Measurements from ENCODE around the gene PRAMEF33. TPM values are rescaled to one million over a fixed set of nuclear protein-coding genes. Genes with fewer than 3 reads are reported as not detected.
"Not testable (repeated sequence)": the region's sequence is repeated elsewhere in the genome, so short reads cannot be mapped to it uniquely, and the experiment has no call there.

The PRAMEF33 gene, protein sequence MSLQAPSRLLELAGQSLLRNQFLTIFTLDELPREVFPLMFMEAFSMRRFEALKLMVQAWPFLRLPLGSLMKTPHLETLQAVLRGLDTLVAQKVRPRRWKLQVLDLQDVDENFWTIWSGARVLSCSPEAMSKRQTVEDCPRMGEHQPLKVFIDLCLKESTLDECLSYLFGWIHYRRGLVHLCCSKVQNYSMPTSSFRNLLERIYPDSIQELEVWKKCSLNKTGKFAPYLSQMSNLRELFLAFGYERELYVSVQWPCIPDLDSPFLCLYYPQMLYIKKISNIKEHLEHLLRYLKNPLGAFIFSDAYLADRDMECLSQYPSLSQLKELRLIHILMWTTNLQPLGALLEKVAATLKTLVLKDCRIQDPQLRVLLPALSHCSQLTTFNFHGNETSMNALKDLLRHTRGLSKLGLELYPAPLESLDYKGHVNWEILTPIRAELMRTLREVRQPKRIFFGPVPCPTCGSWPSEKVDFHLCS
- total RNA-seq (2021; fragmentation: NEBNext Ultra II Directional; extraction: Animal tissue kit (Norgen Biotek cat#: 25700)), result not detected
- long read RNA-seq, result 0 reads

DNA sequence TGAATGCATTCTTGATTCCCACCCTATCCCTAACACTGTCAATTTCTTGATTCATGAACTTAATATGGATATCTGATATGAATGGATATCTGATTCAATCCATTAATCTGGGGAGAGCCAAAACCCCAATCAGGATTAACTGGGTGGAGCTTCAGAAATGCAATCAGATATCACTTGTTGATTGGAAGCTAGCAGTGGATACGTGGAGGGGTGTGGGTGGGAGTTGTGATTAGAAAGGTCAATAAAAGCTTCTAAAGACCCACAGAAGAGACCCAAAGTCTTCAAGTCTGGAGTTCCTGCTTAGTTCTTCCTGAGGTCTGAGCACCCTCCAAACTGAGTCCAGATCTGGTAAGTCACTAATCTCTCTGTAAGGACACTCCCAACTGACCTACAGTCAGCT lies at the start of gene PRAMEF33:
TSS of gene PRAMEF33 (plus strand) at position 301 of the 400 bp plus-strand sequence. CDS start 2,416 bp downstream, outside the sequence.
- not testable (repeated sequence) for H3K4me3 Mint-ChIP-seq; H3K36me3 Mint-ChIP-seq (ENCODE audit: low read depth); H3K4me1 Mint-ChIP-seq (ENCODE audit: low read depth); H3K27ac Mint-ChIP-seq; H3K27me3 Mint-ChIP-seq (ENCODE audit: insufficient read depth); DNase-seq; H3K9me3 Mint-ChIP-seq

DNA sequence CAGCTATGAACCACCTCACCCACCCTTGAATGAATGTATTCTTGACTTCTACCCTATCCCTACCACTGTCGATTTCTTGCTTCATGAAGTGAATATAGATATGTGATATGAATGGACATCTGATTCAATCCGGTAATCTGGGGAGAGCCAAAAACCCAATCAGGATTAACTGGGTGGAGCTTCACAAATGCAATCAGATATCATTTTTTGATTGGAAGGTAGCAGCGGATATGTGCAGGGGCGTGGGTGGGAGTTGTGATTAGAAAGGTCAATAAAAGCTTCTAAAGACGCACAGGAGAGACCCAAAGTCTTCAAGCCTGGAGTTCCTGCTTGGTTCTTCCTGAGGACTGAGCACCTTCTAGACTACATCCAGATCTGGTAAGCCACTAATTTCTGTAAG lies 49.4 kb upstream of the PRAMEF33 start, which contains the start of gene PRAMEF5:
TSS of gene PRAMEF5 (plus strand) at position 301 of the 400 bp plus-strand sequence. CDS start 5,071 bp downstream, outside the sequence.
- H3K27me3 Mint-ChIP-seq (ENCODE audit: insufficient read depth), result not testable (repeated sequence)

DNA sequence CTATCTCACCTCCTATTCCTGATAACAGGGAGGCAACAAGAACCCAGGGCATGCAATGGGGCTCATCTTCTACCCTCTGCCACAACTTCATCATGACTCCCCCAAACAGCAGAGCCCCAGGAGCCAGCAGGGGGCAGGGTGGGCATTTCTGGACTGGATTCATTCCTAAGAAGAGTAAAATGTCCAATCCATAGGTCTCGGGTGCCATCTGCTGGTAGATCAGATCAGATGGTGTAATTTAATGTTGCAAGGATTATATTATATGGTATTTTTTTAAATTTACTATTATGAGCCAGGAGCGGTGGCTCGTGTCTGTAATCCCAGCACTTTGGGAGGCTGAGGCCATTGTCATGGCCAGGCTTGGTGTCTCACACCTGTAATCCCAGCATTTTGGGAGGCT lies 38.2 kb upstream of the PRAMEF33 start:
- not testable (repeated sequence) for H3K4me1 Mint-ChIP-seq (ENCODE audit: low read depth); H3K36me3 Mint-ChIP-seq (ENCODE audit: low read depth); H3K27me3 Mint-ChIP-seq (ENCODE audit: insufficient read depth); H3K9me3 Mint-ChIP-seq; H3K4me3 Mint-ChIP-seq; H3K27ac Mint-ChIP-seq; DNase-seq

More for the DNA sequence above, 49.4 kb upstream of the PRAMEF33 start, which contains the start of gene PRAMEF5:
- H3K27ac Mint-ChIP-seq; DNase-seq; H3K36me3 Mint-ChIP-seq (ENCODE audit: low read depth); H3K4me1 Mint-ChIP-seq (ENCODE audit: low read depth); H3K9me3 Mint-ChIP-seq; H3K4me3 Mint-ChIP-seq: not testable (repeated sequence)

DNA sequence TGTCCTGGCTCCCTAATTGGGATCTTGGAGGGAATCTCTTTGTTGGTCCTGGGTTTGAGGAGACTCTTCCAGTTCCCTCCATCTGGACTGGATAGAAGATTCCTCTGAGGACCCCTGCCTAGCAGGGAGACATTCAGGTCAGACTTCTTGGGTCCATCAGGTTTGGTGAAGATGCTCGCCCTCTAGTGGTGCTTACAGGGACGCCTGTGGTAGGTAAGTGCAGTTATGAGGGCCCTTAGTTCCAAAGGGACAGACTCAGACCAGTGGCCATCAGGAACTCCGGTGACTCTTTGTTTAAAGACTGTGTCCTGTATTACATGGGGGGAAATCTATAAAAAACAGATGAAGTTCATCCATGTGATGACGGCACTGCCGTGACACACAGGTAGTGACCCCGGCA lies 26.3 kb upstream of the PRAMEF33 start:
- H3K9me3 Mint-ChIP-seq; H3K27ac Mint-ChIP-seq; H3K36me3 Mint-ChIP-seq (ENCODE audit: low read depth); H3K4me3 Mint-ChIP-seq; H3K27me3 Mint-ChIP-seq (ENCODE audit: insufficient read depth); H3K4me1 Mint-ChIP-seq (ENCODE audit: low read depth); DNase-seq: not testable (repeated sequence)

DNA sequence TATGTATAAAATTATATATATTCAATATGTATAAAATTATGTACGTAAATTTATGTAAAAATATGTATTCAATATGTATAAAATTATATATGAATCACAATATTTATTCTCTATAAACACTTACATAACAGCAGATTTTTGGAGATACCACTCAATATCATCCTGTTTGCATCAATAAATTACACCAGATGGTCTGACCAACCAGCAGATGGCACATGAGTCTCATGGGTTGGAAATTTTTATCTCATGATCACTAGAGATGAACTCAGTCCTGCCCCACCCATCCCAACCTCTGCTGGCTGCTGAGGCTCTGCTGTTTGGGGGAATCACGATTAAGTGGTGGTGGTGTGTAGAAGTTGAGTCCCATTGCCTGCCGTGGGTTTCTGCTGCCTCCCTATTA lies 23.7 kb upstream of the PRAMEF33 start:
- TF ChIP-seq, protein P1, sequence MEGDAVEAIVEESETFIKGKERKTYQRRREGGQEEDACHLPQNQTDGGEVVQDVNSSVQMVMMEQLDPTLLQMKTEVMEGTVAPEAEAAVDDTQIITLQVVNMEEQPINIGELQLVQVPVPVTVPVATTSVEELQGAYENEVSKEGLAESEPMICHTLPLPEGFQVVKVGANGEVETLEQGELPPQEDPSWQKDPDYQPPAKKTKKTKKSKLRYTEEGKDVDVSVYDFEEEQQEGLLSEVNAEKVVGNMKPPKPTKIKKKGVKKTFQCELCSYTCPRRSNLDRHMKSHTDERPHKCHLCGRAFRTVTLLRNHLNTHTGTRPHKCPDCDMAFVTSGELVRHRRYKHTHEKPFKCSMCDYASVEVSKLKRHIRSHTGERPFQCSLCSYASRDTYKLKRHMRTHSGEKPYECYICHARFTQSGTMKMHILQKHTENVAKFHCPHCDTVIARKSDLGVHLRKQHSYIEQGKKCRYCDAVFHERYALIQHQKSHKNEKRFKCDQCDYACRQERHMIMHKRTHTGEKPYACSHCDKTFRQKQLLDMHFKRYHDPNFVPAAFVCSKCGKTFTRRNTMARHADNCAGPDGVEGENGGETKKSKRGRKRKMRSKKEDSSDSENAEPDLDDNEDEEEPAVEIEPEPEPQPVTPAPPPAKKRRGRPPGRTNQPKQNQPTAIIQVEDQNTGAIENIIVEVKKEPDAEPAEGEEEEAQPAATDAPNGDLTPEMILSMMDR (IDR thresholded peaks at IDR 0.05), result 0 out of 2 replicates have a peak, but pooled peaks have one; percentile 23
- H3K4me3 Mint-ChIP-seq; H3K27me3 Mint-ChIP-seq (ENCODE audit: insufficient read depth); H3K4me1 Mint-ChIP-seq (ENCODE audit: low read depth); DNase-seq; H3K27ac Mint-ChIP-seq; H3K36me3 Mint-ChIP-seq (ENCODE audit: low read depth); H3K9me3 Mint-ChIP-seq: not testable (repeated sequence)

DNA sequence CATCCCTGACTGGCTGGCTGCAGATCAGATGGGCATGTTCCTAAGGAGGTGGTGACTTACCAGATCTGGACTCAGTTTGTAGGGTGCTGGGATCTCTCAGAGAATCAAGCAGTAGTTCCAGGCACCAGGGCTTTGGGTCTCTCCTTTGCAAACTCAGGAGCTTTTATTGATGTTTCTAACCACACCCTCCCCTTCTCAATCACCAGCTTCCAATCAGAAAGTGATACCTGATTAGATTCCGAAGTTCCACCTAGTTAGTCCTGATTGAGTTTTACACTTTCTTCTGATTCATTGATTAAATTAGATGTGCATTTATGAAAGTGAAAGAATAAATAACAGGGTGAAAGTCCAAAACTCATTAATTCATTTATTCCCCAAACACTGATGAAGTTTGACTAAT lies 18.3 kb upstream of the PRAMEF33 start, which contains the start of gene PRAMEF8:
TSS of gene PRAMEF8 (minus strand) at position 101 of the 400 bp plus-strand sequence. CDS start 1,046 bp downstream, outside the sequence.
- H3K27me3 Mint-ChIP-seq (ENCODE audit: insufficient read depth); H3K36me3 Mint-ChIP-seq (ENCODE audit: low read depth); H3K4me1 Mint-ChIP-seq (ENCODE audit: low read depth); DNase-seq; H3K27ac Mint-ChIP-seq; H3K4me3 Mint-ChIP-seq; H3K9me3 Mint-ChIP-seq: not testable (repeated sequence)

DNA sequence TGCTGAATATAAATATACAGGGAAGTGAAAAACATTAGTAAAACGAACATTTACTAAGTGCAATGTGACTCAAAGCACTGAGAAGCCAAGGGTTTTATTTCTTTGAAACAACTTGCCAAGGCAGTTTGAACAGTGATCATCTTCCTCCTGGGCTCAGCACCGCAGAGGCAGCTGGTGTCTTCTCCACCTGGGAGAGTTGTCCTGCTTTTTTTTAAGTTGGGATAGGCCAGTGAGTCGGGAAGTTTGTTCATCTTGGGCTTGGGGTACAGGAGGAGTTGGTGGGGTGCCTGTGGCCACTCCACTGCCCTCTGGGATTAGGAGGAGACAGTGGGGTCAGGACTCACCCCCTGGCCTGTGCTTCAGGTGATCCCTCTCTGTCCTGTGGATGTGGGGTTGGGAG lies 14.3 kb upstream of the PRAMEF33 start:
- not testable (repeated sequence) for DNase-seq; H3K27ac Mint-ChIP-seq; H3K4me3 Mint-ChIP-seq; H3K27me3 Mint-ChIP-seq (ENCODE audit: insufficient read depth); H3K36me3 Mint-ChIP-seq (ENCODE audit: low read depth); H3K4me1 Mint-ChIP-seq (ENCODE audit: low read depth); H3K9me3 Mint-ChIP-seq

DNA sequence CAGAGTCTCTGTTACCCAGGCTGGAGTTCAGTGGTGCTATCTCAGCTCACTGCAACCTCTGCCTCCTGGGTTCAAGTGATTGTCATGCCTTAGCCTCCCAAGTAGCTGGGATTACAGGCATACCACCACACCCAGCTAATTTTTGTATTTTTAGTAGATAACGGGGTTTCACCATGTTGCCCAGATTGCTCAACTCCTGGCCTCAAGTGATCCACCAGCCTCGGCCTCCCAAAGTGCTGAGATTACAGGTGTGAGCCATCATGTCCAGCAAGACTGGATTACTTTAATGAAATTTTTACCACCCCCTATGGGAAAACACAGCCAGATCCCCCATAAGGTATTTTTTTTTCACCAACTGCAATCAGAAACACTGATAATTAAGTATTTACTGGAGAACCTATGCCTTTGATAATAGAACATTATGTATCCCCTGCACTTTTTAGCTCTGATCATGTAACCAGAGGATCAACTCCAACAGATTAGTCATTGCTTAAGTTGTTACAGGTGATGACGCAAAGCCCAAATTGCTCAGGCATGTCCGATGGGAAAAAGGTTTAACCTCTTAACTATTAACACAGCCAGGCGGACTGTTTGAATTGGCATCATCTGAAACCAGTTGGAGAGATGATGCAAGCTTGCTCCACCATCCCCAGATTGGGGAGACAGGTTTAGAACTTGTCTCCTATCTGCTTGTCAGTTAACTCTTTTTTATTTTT lies 6.0 kb upstream of the PRAMEF33 start:
- H3K4me3 Mint-ChIP-seq; H3K27ac Mint-ChIP-seq; H3K36me3 Mint-ChIP-seq (ENCODE audit: low read depth); H3K9me3 Mint-ChIP-seq; DNase-seq; H3K4me1 Mint-ChIP-seq (ENCODE audit: low read depth); H3K27me3 Mint-ChIP-seq (ENCODE audit: insufficient read depth): not testable (repeated sequence)

DNA sequence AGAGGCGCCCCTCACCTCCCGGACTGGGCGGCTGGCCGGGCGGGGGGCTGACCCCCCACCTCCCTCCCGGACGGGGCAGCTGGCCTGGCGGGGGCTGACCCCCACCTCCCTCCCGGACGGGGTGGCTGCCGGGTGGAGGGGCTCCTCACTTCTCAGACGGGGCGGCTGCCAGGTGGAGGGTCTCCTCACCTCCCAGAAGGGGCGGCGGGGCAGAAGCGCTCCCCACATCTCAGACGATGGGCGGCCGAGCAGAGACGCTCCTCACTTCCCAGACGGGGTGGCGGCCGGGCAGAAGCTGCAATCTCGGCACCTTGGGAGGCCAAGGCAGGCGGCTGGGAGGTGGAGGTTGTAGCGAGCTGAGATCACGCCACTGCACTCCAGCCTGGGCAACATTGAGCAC lies 4.6 kb upstream of the PRAMEF33 start:
- not testable (repeated sequence) for H3K27me3 Mint-ChIP-seq (ENCODE audit: insufficient read depth); H3K27ac Mint-ChIP-seq; H3K4me1 Mint-ChIP-seq (ENCODE audit: low read depth); H3K9me3 Mint-ChIP-seq; H3K36me3 Mint-ChIP-seq (ENCODE audit: low read depth); H3K4me3 Mint-ChIP-seq; DNase-seq

DNA sequence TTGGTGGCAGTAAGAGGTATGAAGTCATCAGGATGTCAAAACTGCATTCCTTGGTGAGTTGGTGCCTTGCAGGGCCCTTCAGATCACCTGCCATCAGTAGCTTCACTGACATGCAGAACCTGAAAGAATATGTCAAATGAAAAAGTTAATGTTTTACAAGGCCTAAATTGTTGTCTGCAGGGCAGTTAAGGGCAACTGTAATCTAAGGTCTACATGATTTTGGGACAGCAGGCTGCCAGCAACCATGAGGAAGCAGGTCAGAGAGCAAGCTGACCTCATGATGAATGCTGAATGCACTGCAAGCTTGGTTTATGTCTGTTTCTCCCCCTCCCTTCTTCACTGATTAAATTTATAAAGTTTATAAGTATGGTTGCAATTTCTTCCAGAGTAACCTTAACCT lies 1.1 kb upstream of the PRAMEF33 start:
- H3K27me3 Mint-ChIP-seq (ENCODE audit: insufficient read depth); H3K4me3 Mint-ChIP-seq; H3K9me3 Mint-ChIP-seq; DNase-seq; H3K4me1 Mint-ChIP-seq (ENCODE audit: low read depth); H3K27ac Mint-ChIP-seq; H3K36me3 Mint-ChIP-seq (ENCODE audit: low read depth): not testable (repeated sequence)

DNA sequence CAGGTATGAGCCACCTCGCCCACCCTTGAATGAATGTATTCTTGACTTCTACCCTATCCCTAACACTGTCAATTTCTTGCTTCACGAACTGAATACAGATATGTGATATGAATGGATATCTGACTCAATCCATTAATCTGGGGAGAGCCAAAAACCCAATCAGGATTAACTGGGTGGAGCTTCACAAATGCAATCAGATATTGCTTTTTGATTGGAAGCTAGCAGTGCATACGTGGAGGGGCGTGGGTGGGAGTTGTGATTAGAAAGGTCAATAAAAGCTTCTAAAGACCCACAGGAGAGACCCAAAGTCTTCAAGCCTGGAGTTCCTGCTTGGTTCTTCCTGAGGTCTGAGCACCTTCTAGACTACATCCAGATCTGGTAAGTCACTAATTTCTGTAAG lies 11.9 kb downstream of the PRAMEF33 start, which contains the start of gene PRAMEF15:
TSS of gene PRAMEF15 (plus strand) at position 301 of the 400 bp plus-strand sequence. CDS start 2,827 bp downstream, outside the sequence.
- H3K36me3 Mint-ChIP-seq (ENCODE audit: low read depth); H3K27me3 Mint-ChIP-seq (ENCODE audit: insufficient read depth); H3K4me3 Mint-ChIP-seq; DNase-seq; H3K4me1 Mint-ChIP-seq (ENCODE audit: low read depth); H3K27ac Mint-ChIP-seq: not testable (repeated sequence)
- peaks cover 13% of the 10 kb centered on the region for H3K9me3 Mint-ChIP-seq

DNA sequence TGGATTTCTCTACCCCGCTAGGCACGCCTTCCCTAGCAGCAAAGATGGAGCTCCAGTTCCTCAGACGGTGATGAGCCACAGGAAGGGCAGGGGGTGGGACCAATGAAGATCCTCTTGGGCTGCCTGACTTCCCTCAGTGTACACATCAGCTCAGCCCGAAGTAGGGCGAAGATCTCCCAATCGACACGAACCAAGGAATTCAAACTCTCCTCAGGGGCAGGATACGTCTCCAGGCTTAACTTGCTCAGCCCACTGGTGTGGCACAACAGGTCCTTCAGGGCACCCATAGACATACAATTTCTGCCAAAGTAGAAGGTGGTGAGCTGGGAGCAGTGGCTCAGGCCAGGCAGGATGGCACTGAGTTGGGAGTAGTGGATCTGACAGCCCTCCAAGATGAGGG lies 39.2 kb downstream of the PRAMEF33 start:
- H3K4me3 Mint-ChIP-seq; H3K27ac Mint-ChIP-seq; DNase-seq; H3K4me1 Mint-ChIP-seq (ENCODE audit: low read depth); H3K36me3 Mint-ChIP-seq (ENCODE audit: low read depth); H3K27me3 Mint-ChIP-seq (ENCODE audit: insufficient read depth); H3K9me3 Mint-ChIP-seq: not testable (repeated sequence)

Measured in HFFc6 (cell line).